T-helper 1 cell treated with Interleukin-12 subunit alpha and Interleukin-12 subunit beta and Interleukin-4 antibody, amounts not matched to agents 30 ng/mL and 1 ng/mL, for 36 hours (primary cell): ENCODE results near the gene HJURP. TPM values are rescaled to one million over a fixed set of nuclear protein-coding genes. Genes with fewer than 3 reads are reported as not detected.

Experiments used
- intact Hi-C: fragments of 100-400 bp; cut with micrococcal nuclease; formaldehyde crosslinking; loops from one replicate; pipeline ENCODE4 v1.15.1; 2024
- total RNA-seq: library from RNA; stranded (reverse); gene quantifications from 2 replicates; pipeline ENCODE4 v1.2.3, GENCODE V29; 2022

Gene HJURP
- total RNA-seq, 1 donor from 2014 or later, result 55.8 TPM

- intact Hi-C loops, result loop anchor here (5.0 to 10.0 kb wide), 4 partner anchors 283 to 1243 kb away; partner anchors contain the start of gene USP40
These were observed 3.6 kb downstream of the HJURP start for GRCh38 chr2:233850745-233851144.

DNA sequence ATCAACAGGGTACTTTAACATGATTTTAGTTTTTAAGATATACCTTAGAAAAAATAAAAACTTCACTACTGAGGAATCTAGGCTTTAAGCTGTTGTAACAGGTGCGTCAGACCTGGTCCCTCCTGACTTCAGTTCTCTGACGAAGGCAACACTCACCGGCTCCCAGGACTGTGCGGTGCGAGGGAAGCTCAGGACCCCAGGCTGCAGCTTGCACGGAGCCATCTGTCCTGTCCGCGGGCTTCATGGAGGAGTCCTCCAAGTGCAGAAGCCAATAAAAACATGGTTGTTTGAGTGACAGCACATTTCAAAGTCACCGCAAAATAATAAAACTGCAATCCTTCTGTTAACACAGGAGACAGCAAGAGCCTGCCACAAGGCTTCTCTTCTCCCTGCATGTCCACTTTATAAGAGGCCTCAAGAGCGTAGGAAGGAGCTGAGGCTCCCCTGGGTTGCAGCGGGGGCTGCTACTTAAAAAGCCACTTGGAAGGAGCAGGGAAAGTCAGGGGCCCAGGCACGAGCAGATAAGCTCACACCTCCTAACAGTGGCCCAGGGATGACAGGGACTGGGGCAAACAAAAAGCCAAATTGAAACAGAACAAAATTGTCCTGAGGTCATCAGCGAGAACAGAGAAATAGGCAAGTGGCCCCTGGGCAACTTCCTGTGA, 4.6 kb downstream of the HJURP start:
- intact Hi-C loops, result loop anchor here (5.0 to 10.0 kb wide), 4 partner anchors 282 to 1242 kb away; partner anchors contain the start of gene USP40

DNA sequence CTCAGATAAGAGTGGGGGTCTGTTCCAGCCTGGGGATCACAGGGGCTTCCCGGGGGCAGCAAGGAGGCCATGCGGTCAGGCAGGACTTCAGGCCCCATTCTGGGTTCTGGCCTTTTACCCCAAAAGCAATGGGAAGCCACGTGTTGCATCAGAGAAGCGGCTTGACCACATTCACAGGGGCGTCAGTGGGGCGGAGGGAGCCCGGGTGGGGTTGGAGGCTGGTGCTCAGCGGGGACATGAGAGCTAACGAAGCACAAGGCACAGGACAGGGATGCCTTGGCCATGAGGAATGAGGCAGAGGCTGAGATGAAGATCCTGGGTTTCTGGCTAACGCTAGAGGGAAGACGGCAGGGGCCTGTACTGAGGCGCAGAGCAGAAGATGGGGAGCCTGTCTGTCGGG, 6.1 kb downstream of the HJURP start:
- intact Hi-C loops, result no loop called here

- intact Hi-C loops, result no loop called here
These were observed 7.0 kb downstream of the HJURP start for GRCh38 chr2:233847248-233847898.

DNA sequence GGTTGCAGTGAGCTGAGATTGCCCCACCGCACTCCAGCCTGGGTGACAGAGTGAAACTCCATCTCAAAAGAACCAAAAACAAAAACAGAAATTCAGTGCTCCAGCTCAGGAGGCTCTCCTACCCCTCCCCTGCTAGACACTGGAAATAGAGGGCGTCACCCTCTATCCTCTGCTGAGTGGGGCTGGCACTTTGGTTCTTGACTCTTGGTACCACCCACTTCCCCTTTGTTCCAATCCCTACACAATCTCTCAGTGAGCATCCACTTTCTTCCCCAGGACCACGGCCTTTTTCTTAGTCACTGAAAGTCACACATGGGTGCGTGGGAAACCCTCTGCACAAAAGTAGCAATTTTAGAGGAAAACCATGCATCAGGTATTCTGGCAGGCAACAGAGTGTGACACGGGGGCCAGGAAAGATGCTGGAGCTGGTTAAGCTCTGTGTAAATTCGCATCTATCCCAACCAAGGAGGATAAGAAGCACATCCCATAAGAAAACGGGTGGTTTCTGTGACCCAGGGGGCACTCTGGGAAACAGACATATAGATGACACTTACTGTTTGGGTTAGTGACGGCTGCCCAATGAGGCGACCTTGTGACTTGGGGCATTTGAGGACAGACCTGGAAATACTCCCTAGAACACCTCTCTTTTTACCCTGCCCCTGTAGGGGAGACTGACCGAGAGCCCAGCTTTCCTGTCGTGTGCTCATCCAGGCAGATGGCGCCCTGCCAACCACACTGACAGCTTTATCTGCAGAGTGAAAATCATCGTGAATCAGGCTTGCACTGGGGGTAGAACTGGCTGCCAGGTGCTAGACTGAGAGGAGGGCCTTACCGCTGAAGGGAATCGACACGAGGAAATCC, 7.7 kb downstream of the HJURP start:
- intact Hi-C loops, result no loop called here

DNA sequence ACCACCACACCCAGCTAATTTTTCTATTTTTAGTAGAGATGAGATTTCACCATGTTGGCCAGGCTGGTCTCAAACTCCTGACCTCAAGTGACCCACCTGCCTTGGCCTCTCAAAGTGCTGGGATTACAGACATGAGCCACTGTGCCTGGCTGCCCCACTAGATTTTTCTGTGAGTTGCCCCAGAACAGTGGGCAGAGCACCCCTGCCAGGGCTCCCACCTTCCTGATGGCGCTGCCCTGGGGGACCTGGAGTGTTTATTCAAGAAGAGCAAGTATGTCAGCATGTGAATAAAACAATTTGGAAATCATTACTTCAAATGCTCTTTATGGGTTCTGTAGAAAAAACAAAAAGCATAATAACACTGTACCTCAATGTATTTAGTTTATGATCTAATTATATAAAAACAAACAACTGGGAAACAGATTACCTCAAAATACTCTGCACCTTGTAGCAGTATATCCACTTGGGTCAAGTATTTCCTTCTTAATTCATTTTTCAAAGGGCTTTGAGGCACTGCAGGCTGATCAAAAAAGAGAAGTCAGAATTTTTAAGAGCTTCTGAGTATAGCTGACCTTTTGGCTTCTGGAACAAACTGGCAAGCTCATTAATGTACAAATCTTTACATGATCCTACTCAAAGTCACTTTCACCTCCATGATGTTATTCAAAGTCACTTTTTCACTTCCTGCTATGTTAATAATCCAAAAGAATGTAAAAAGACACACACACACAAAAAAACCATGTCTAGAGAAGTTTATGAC, 8.9 kb downstream of the HJURP start:
- intact Hi-C loops, result no loop called here

DNA sequence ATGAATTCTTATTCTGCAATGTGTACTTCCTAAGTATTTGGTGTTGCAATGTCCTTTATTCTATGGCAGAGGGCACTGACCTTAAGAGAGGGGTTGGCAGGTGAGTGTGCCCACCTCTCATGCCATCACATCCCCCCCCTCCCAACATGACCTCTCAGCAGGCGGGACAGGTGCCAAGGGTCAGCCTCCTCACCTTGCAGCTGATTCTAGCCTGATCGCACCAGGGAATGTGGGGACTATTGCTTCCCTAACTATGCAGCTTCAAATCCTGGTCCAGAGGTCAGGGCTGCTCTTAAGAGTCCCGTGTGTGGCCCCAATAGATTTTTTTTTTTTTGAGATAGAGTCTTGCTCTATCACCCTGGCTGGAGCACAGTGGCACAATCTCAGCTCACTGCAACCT, 9.5 kb downstream of the HJURP start:
- intact Hi-C loops, result no loop called here

GRCh38 chr2:233844064-233844807, 10.1 kb downstream of the HJURP start:
- intact Hi-C loops, result no loop called here

DNA sequence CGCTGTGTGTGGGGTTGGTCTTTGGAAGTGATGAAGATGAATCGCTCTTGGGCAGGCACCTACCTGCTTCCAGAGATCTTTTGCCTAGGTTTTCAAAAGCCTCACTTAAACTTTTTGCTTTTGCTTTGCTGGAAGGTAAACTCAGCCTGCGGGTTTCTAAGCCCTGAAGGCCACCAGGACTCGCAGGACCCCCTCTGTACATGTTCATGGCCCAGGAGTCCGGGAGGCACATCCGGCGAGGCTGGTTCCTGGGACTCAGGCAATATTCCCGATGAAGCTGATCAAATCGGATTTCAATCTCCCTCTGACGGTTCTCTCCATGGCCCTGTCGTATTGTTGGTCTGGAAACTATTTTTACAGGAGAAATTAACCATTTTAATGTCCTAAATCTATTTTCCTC, 13.2 kb downstream of the HJURP start:
- intact Hi-C loops, result no loop called here

DNA sequence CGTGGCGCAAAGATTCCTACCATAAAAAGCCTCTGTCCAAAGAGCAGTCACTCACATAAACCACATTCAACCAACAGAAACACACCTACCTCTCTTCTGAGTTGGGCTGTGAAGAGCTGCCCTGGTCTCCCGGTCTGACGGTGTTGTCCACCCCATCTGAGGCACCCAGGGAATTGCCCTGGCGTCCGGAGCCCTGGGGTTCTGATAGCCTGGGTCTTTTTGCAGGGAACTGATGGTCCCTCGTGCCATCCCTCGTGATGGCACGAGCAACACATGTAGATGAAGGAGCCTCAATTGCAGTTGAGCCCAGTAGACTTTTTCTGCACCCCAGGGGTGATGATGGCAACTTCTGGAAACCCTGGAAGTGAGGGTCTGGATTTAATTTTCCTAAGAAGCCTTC, 13.8 kb downstream of the HJURP start:
- intact Hi-C loops, result no loop called here

DNA sequence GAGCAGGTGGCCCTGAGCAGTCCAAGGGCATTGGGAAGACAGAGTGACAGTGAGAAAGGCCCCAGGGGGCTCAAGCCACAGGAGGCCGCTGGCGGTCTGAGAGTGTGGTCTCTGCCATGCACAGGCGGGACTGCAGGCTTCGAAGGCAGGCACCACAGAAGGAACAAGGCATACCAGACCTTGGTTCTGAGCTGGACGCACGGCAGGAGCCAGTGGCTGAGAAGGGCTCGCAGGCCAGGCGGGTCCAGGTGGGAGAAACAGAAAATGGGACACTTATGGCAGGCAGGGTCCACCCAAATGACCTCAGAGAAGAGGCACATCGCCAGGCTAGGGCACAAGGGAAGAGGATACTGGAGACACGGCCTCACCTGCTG, 14.9 kb downstream of the HJURP start:
- intact Hi-C loops, result no loop called here

DNA sequence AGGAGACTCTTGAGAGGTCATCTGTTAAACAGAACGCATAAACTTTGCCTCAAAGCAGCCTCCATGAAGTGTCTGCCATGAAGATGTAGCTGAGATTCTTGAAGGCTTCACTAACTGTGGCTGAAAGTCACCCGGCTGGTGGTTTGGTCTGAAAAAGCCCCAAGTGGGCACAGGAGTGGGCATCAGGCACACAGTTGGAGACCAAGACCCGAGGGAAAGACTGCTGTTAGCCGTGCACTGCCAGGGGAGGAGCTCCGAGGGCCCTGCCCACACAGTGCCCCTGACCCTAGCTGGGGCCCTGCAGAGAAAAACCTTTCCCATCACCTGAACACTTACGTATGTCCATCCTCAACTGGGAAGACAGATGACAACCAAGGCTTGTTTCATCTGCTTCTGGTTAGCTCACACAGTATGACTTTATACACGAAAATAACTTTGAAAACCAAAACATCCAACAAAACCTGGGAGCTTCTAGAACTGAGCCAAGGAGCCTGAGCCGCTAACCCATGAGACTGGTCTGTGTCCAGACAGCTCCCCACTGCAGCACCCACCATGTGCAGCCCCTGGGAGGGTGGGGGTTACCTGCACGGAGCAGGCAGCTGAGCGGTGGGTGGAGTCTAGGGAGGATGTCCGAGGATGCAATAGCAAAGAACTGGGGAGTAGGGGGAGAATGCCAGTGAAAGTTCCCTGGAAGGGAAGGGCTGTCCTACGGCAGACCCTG, 15.4 kb downstream of the HJURP start:
- intact Hi-C loops, result no loop called here

- intact Hi-C loops, result no loop called here
These were observed 16.1 kb downstream of the HJURP start for GRCh38 chr2:233838251-233838650.

DNA sequence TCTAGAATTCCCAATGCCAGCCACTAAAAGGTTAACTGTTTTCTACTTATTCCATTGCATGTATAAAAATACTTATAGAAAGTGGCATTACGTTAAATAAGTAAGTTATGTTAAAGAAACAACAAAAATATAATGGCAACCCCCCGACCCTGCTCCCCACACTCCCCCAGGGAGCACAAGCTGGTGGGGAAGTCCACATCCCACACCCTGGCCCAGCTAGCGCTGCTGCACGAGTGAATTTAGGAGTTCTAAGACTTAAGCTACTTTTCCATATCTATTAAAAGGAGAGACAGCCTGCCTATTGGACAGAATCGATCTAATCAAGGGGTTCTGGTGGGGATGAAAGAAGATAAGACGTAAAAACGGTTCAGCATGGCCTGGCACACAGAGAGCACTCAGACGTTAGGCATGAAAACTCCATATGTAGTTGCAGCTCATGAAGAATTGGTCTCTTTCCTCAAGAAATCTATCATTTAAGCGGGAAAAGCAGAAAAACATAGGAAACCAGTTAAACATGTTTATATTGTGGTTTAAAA, 16.6 kb downstream of the HJURP start:
- intact Hi-C loops, result no loop called here

GRCh38 chr2:233836359-233836758, 18.0 kb downstream of the HJURP start:
- intact Hi-C loops, result no loop called here

- intact Hi-C loops, result no loop called here
These were observed 18.8 kb downstream of the HJURP start for GRCh38 chr2:233835230-233836186.

GRCh38 chr2:233833345-233833744, 21.0 kb downstream of the HJURP start:
- intact Hi-C loops, result no loop called here

GRCh38 chr2:233832869-233833311, 21.4 kb downstream of the HJURP start:
- intact Hi-C loops, result no loop called here

DNA sequence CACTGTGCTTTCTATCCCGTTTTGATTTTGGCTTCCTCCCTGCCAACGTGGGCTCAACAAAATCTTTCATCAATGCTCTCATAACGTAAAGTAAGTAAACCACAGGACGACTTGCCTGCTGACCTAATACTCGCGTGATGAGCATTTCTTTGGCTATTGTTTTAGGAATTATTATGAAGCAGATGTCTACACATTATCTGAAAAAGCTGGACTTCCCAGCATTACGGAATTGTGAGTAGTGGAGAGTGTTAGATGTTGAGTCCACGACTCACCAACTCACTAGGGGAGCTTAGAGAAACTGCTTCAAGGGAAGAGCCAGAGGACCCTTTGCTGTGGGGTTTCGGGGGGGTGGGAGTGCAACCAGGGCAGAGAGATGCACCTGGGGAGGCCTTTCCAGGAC, 21.9 kb downstream of the HJURP start:
- intact Hi-C loops, result no loop called here
